GM19372 (cell line): ENCODE results near the gene MACROD2.
"Not testable (repeated sequence)": the region's sequence is repeated elsewhere in the genome, so short reads cannot be mapped to it uniquely, and the experiment has no call there.

Source experiments
- ATAC-seq: cut with Tn5 transposase; IDR thresholded peaks from one replicate; pipeline ENCODE4 v1.9.1; 2021; ENCODE audit warnings: mild to moderate bottlenecking, low read depth, moderate library complexity; ENCODE audit not compliant: unreplicated experiment

The MACROD2 gene

GRCh38 chr20:15098351-15098750 is 1103.0 kb downstream of the MACROD2 start:
- no peak for ATAC-seq

GRCh38 chr20:15099130-15099529 is 1103.8 kb downstream of the MACROD2 start:
- no peak for ATAC-seq

GRCh38 chr20:15100506-15101160 is 1105.3 kb downstream of the MACROD2 start:
- no peak for ATAC-seq

GRCh38 chr20:15107931-15108330 is 1112.6 kb downstream of the MACROD2 start:
- ATAC-seq: no peak

- no peak for ATAC-seq
These were observed 1114.2 kb downstream of the MACROD2 start for GRCh38 chr20:15109494-15109893.

GRCh38 chr20:15111654-15112053 is 1116.3 kb downstream of the MACROD2 start:
- ATAC-seq: no peak

- ATAC-seq: no peak
These were observed 1117.9 kb downstream of the MACROD2 start for GRCh38 chr20:15113144-15113773.

- ATAC-seq: no peak
These were observed 1124.7 kb downstream of the MACROD2 start for GRCh38 chr20:15119852-15120487.

GRCh38 chr20:15122613-15123012 is 1127.3 kb downstream of the MACROD2 start:
- ATAC-seq: no peak

- ATAC-seq: no peak
These were observed 1135.9 kb downstream of the MACROD2 start for GRCh38 chr20:15131176-15131575.

GRCh38 chr20:15138548-15139126 is 1143.3 kb downstream of the MACROD2 start:
- no peak for ATAC-seq

GRCh38 chr20:15139522-15139921 is 1144.2 kb downstream of the MACROD2 start:
- no peak for ATAC-seq

GRCh38 chr20:15140286-15140685 is 1145.0 kb downstream of the MACROD2 start:
- ATAC-seq: no peak

GRCh38 chr20:15140940-15141339 is 1145.6 kb downstream of the MACROD2 start:
- ATAC-seq: not testable (repeated sequence)

GRCh38 chr20:15141861-15142260 is 1146.5 kb downstream of the MACROD2 start:
- no peak for ATAC-seq

- ATAC-seq: no peak
These were observed 1148.2 kb downstream of the MACROD2 start for GRCh38 chr20:15143478-15143877.

- no peak for ATAC-seq
These were observed 1149.6 kb downstream of the MACROD2 start for GRCh38 chr20:15144916-15145315.

- ATAC-seq: no peak
These were observed 1151.6 kb downstream of the MACROD2 start for GRCh38 chr20:15146948-15147347.

GRCh38 chr20:15154070-15154469 is 1158.8 kb downstream of the MACROD2 start:
- no peak for ATAC-seq

- no peak for ATAC-seq
These were observed 1160.6 kb downstream of the MACROD2 start for GRCh38 chr20:15155848-15156401.

GRCh38 chr20:15158533-15158932 is 1163.2 kb downstream of the MACROD2 start:
- ATAC-seq: no peak
